Measurements from ENCODE around the gene OR5M11.
"Not testable (repeated sequence)": the region's sequence is repeated elsewhere in the genome, so short reads cannot be mapped to it uniquely, and the experiment has no call there.

OR5M11 gene

DNA sequence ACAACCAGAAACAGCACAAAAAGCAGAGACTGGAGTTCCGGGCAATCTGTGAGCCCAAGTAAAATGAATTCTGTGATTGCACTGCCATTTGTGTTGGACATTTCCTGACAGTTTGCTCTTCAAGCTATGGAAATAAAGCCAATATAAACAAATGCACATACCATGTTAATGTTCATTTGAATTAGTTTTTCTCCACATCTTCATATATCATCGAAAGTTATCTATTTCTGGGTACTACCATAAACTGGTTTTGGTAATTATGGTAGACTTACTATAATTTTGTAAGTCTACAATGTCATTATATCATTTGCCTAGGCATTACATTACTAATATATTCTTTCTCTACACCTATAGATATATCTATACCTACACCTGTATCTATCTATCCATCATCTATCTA, at the start of gene OR5M11:
Gene OR5M11, minus strand, starts transcription at position 101 of the 400 bp plus-strand sequence. Its CDS starts 0 bp downstream, at position 101.
- DNase-seq, result no peak

DNA sequence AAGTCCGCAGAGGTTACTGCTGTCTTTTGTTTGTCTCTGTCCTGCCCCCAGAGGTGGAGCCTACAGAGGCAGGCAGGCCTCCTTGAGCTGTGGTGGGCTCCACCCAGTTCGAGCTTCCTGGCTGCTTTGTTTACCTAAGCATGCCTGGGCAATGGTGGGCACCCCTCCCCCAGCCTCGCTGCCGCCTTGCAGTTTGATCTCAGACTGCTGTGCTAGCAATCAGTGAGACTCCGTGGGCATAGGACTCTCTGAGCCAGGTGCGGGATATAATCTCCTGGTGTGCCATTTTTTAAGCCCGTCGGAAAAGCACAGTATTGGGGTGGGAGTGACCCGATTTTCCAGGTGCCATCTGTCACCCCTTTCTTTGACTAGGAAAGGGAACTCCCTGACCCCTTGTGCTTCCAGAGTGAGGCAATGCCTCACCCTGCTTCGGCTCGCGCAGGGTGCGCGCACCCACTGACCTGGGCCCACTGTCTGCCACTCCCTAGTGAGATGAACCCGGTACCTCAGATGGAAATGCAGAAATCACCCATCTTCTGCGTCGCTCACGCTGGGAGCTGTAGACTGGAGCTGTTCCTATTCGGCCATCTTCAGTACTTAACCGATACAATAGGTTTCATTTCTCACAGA, 49.1 kb upstream of the OR5M11 start:
- DNase-seq, result not testable (repeated sequence)

DNA sequence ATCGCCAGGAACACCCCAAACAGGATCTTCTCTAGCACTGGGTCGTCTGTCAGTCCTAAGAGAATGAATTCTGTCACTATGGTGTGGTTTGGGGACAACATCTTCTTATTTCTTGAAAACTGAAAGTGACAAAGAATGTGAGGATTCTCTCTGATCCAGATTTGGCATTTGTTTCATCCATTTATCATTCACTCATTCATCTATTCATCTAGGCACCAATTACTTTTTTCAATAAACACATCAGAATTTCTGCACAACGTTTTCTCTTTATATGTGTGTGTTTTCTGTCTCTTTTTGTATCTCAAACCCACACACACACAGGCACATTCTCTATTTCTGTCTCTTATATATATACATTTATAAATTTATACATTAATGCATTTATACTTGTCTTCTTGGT, 34.6 kb upstream of the OR5M11 start, which contains the start of gene OR5M10:
Gene OR5M10, minus strand, starts transcription at position 101 of the 400 bp plus-strand sequence. Its CDS starts 0 bp downstream, at position 101.
- DNase-seq, result no peak

DNA sequence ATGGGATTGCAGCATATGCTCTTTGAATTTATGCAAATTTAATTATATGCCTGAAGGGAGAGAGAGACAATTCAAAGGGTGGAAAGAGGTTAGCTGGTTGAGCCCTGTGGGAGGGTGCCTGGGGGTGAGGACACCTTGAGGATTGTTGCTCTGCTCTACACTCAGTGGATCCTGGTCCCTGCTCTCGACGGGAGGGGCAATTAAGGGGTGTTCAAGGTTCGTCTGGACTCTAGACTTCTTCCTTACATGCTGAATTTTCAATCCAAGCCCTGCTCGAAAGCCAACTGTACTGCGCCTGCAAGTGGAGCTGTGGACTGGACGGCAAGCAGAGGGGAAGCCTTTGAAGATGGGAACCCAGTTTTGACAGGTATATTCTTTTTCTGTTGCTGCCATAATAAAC, 15.5 kb upstream of the OR5M11 start:
- DNase-seq, result no peak

DNA sequence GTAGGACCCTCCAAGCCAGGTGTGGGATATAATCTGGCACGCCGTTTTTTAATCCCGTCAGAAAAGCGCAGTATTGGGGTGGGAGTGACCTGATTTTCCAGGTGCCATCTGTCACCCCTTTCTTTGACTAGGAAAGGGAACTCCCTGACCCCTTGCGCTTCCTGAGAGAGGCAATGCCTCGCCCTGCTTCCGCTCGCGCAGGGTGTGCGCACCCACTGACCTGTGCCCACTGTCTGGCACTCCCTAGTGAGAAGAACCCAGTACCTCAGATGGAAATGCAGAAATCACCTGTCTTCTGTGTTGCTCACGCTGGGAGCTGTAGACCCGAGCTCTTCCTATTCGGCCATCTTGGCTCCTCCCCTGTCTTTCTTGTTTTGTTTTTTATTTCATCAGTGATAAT, 11.6 kb upstream of the OR5M11 start:
- DNase-seq, result not testable (repeated sequence)

DNA sequence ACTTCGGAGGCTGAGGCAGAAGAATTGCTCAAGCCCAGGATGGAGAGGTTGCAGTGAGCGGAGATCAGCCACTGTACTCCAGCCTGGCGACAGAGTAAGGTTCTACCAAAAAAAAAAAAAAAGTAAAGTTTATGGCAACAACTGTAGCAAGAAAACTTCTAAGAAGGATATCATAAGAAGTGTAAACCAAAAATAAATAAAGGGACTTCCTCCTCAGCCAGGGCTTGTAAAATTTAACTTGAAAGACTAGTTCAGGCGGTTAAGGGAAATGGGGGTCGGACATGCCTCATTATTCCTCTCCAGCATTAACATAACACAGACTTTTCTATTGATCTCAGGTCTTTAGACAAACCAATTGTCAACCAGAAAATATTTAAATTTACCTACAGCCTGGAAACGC, 2.5 kb upstream of the OR5M11 start:
- DNase-seq, result no peak

DNA sequence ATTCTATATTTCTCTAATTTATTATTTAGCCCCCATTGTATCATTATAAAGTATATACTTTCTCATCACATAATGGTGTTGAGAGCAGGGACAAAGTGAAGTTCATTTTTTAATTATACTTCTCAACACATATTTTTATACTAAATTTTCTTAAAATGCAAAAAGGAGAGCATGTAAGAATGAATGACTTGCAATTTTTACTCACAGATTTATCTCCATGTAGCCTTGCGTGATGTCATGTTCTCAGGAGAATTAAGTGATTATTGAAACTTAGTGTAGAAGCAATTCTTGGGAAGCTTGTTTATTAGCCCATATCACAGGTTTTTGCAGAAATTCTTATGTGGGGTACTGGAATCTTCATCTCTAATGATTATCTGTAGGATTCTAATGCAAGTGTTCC, 682 bp upstream of the OR5M11 start:
- DNase-seq, result no peak

DNA sequence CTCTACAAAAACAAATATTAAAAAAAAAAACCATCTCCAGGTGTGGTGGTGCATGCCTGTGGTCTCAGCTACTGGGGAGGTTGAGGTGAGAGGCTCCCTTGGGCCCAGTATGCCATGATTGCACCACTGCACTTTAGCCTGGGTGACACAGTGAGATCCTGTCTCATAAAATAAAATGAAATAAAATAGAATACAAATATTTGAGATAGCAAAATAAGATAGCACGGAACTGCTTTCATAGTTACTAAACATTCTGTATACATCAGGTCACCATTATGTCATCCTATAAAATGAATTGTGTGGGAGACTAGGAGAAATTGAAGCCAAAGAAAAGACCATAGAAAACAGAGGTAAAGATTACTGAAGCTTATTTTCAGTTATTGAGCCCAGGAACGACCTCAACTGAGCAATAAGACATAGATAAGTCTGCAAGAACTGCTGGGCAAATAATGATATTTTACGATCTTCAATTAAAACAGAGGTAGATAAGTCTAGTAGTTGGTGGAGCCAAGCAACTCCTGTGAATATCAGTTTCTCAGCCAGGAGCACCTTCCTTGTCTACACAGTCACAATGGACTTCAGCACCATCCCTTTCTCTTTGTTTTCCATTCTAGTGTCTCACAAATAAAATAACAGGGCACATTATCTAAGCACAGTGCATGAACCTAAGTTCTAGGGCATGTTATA, 9.9 kb downstream of the OR5M11 start:
- no peak for DNase-seq

DNA sequence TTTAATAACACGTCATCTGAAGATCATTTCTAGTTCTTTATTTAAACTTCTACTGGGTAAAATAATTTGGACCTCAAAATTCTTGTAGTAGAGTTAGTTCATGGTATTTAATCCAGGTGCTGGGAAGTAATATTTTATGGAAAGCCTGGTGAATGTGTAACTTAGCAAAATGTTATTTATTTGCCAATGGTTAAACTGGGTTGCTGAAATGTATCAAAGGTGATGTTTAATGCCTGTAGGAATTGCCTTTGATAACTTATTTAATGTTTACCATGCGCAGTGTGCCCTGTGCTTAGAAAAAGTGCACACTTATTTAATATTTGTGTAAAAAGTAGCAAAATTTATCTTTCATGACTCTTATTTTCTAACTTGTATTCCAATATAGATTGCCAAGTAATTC, 11.2 kb downstream of the OR5M11 start:
- DNase-seq, result no peak

DNA sequence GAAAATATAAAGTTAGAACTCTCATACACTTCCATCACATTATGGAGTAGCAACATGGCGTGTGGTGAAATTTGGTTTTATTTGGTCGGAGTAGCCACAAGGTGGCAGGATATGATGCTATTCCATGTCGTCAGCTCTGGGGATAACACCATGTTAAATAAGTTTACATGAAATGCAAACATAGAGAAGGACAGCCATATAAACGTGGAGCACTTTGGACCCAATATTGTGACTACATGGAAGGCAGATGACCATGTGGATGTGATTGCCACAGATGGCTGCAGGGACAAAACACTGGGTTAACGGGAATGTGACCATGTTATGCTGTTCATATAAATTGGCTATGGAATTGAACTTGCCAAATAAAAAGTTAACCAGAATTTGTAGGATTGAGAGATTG, 21.0 kb downstream of the OR5M11 start:
- no peak for DNase-seq

DNA sequence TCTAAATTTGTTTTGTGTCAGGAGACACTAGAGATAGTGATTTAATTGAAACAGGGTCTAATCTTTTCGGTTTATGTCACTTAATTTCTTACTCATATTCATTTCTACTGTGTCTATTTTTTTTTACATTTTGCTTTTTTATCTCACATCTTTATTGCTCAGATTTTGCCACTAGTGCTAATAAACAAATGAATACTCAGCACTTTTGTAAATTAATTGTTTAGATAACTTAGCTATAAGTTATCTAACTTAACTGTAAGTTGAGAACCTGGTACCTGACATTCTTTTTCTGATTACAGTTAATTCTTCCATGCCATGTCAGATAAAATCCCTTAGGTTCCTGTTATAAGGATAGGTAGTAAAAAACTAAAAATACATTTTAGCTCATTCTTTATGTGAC, 29.8 kb downstream of the OR5M11 start:
- no peak for DNase-seq

DNA sequence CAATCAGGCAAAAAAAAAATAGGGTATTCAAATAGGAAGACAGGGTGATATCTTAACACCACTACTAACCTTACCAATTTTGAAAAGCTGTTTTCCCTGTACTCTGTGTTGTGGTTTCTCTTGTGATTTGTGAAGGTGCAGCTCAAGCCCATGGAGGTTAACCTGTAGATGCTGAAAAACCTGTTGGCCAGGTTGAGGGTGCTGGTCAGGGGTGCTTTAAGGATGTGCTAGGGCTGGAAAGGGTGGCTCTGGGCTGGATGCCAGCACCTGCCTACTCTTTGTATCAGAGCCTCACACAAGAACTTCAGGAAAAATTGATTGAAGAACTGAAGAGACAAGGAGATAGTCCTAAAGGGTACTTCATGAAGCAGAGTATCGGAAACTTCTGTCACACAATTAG, 33.6 kb downstream of the OR5M11 start:
- no peak for DNase-seq

DNA sequence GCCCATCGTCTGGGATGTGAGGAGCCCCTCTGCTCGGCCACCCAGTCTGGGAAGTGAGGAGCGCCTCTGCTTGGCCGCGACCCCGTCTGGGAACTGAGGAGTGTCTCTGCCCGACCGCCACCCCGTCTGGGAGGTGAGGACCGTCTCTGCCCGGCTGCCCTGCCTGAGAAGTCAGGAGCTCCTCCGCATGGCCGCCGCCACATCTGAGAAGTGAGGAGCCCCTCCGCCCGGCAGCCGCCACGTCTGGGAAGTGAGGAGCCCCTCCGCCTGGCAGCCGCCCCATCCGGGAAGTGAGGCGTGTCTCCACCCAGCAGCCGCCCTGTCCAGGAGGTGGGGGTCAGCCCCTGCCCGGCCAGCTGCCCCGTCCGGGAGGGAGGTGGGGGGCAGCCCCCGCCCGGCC, 46.0 kb downstream of the OR5M11 start:
- no peak for DNase-seq

DNA sequence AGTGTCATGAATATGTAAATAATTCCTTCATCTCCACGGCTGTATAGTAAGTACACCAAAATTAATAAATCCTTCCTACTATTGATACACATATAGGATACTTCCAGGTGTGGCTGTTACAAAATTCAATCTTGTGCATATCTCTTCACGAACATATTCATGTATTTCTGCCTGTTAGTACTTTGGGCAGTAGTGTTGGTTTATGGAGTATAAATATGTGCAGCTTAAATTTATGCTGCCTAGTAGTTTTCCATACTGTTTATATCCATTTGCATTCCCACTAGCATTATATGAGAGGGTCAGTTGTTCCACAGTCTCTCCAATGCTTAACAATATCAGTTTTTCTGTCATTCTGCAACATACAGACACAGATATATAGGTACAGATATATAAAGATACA, 47.9 kb downstream of the OR5M11 start:
- no peak for DNase-seq

All from CD4-positive, alpha-beta T cell treated with Interferon alpha-2 for 1 hour (primary cell).